H9 (cell line): Measurements from ENCODE around the gene CLK2. TPM values are rescaled to one million over a fixed set of nuclear protein-coding genes. Genes with fewer than 3 reads are reported as not detected.

Experiments used
- DNase-seq: peaks from one replicate; pipeline ENCODE4 v3.0.0-alpha.2; 2017
- H2AFZ ChIP-seq: one replicate; pipeline ENCODE4 v1.6.1; 2013; ENCODE audit warnings: mild to moderate bottlenecking, low read length, control low read depth, moderate library complexity
- H2AK5ac ChIP-seq: 2 replicates; pipeline ENCODE4 v1.6.1; 2013; ENCODE audit warnings: low read length, control low read depth, mixed read lengths; ENCODE audit not compliant: insufficient read length
- H2BK120ac ChIP-seq: one replicate; pipeline ENCODE4 v1.6.1; 2013; ENCODE audit warnings: low read depth, mild to moderate bottlenecking, low read length, control low read depth, inconsistent platforms; ENCODE audit not compliant: poor library complexity, severe bottlenecking
- H2BK12ac ChIP-seq: 2 replicates; pipeline ENCODE4 v1.6.1; 2013; ENCODE audit warnings: low read length, control low read depth, mixed read lengths, low read depth; ENCODE audit not compliant: insufficient read length
- H2BK15ac ChIP-seq: 2 replicates; pipeline ENCODE4 v1.6.1; 2013; ENCODE audit warnings: low read depth, low read length, control low read depth
- H2BK20ac ChIP-seq: one replicate; pipeline ENCODE4 v1.6.1; 2013; ENCODE audit warnings: low read depth, mild to moderate bottlenecking, low read length, control low read depth, inconsistent platforms; ENCODE audit not compliant: poor library complexity, severe bottlenecking
- H2BK5ac ChIP-seq: 2 replicates; pipeline ENCODE4 v1.6.1; 2013; ENCODE audit warnings: low read length, control low read depth, mixed read lengths; ENCODE audit not compliant: insufficient read length
- H3K14ac ChIP-seq: 2 replicates; pipeline ENCODE4 v1.6.1; 2013; ENCODE audit warnings: low read length, control low read depth; ENCODE audit not compliant: insufficient read depth
- H3K18ac ChIP-seq: 2 replicates; pipeline ENCODE4 v1.6.1; 2013; ENCODE audit warnings: low read depth, mild to moderate bottlenecking, mixed read lengths, low read length, control low read depth; ENCODE audit not compliant: insufficient read length
- H3K23ac ChIP-seq: 2 replicates; pipeline ENCODE4 v1.6.1; 2013; ENCODE audit warnings: low read length, control low read depth, mixed read lengths, low read depth; ENCODE audit not compliant: insufficient read length
- H3K23me2 ChIP-seq: 2 replicates; pipeline ENCODE4 v1.6.1; 2013; ENCODE audit warnings: low read depth, mild to moderate bottlenecking, mixed read lengths, low read length, control low read depth; ENCODE audit not compliant: insufficient read length, poor library complexity, severe bottlenecking
- H3K27ac ChIP-seq: 2 replicates; pipeline ENCODE4 v1.5.1; 2013; ENCODE audit warnings: low read length, control low read depth, mixed read lengths, low read depth; ENCODE audit not compliant: insufficient read length
- H3K27me3 ChIP-seq: 2 replicates; pipeline ENCODE4 v1.6.1; 2013; ENCODE audit warnings: low read length, control low read depth, inconsistent platforms; ENCODE audit not compliant: insufficient read depth
- H3K4ac ChIP-seq: 2 replicates; pipeline ENCODE4 v1.6.1; 2013; ENCODE audit warnings: low read depth, mild to moderate bottlenecking, control low read depth, inconsistent platforms, low read length, moderate library complexity
- H3K4me1 ChIP-seq: 2 replicates; pipeline ENCODE4 v1.6.1; 2013; ENCODE audit warnings: low read length, control low read depth, inconsistent platforms; ENCODE audit not compliant: insufficient read depth
- H3K4me2 ChIP-seq: 2 replicates; pipeline ENCODE4 v1.6.1; 2013; ENCODE audit warnings: low read length, control low read depth, mixed read lengths; ENCODE audit not compliant: insufficient read length, insufficient read depth
- H3K56ac ChIP-seq: 2 replicates; pipeline ENCODE4 v1.6.1; 2013; ENCODE audit warnings: low read depth, mild to moderate bottlenecking, mixed read lengths, low read length, control low read depth; ENCODE audit not compliant: insufficient read length
- H3K79me1 ChIP-seq: 2 replicates; pipeline ENCODE4 v1.6.1; 2013; ENCODE audit warnings: low read depth, mild to moderate bottlenecking, moderate library complexity, low read length, control low read depth, inconsistent platforms; ENCODE audit not compliant: insufficient read depth, poor library complexity, severe bottlenecking
- H3K79me2 ChIP-seq: 2 replicates; pipeline ENCODE4 v1.6.1; 2013; ENCODE audit warnings: low read length, control low read depth, inconsistent platforms; ENCODE audit not compliant: insufficient read depth
- H3K9ac ChIP-seq: 2 replicates; pipeline ENCODE4 v1.6.1; 2013; ENCODE audit warnings: low read length, control low read depth, mixed read lengths; ENCODE audit not compliant: insufficient read length; ENCODE audit errors: extremely low read depth
- H3K9me3 ChIP-seq: one replicate; pipeline ENCODE4 v1.6.1; 2013; ENCODE audit warnings: low read depth, low read length, inconsistent platforms; ENCODE audit not compliant: control insufficient read depth
- H3T11ph ChIP-seq: one replicate; pipeline ENCODE4 v1.6.1; 2013; ENCODE audit warnings: mild to moderate bottlenecking, low read length, control low read depth, inconsistent platforms
- H4K20me1 ChIP-seq: one replicate; pipeline ENCODE4 v1.6.1; 2013; ENCODE audit not compliant: control insufficient read depth, insufficient read length, insufficient read depth
- H4K5ac ChIP-seq: 2 replicates; pipeline ENCODE4 v1.6.1; 2013; ENCODE audit warnings: low read depth, mild to moderate bottlenecking, mixed read lengths, low read length, control low read depth; ENCODE audit not compliant: insufficient read length
- H4K8ac ChIP-seq: replicated peaks from 2 replicates; pipeline ENCODE4 v1.6.1; 2013; ENCODE audit warnings: low read length, control low read depth, mixed read lengths, low read depth; ENCODE audit not compliant: insufficient read length
- H4K91ac ChIP-seq: 2 replicates; pipeline ENCODE4 v1.6.1; 2013; ENCODE audit warnings: low read depth, mild to moderate bottlenecking, moderate library complexity, mixed read lengths, low read length, control low read depth; ENCODE audit not compliant: insufficient read length
- H3K27ac Mint-ChIP-seq, 3 experiments: 2 replicates in 2 of 3; 3 replicates in 1 of 3; pipeline ENCODE4 v1.8.0; 2020 to 2021; ENCODE audit warnings: mixed read lengths in 3 of 3, mild to moderate bottlenecking in 1 of 3, moderate library complexity in 1 of 3
- H3K27me3 Mint-ChIP-seq: 2 replicates; pipeline ENCODE4 v1.8.0; 2021; ENCODE audit warnings: low read depth, mild to moderate bottlenecking, moderate library complexity, mixed read lengths
- H3K36me3 Mint-ChIP-seq, 3 experiments: 2 replicates in 2 of 3; 3 replicates in 1 of 3; pipeline ENCODE4 v1.8.0; 2020 to 2021; ENCODE audit warnings: low read depth in 3 of 3, mixed read lengths in 3 of 3; ENCODE audit not compliant: insufficient read depth in 1 of 3
- H3K4me1 Mint-ChIP-seq, 2 experiments: 2 replicates each; pipeline ENCODE4 v1.8.0; 2020; ENCODE audit warnings: mixed read lengths in 2 of 2
- H3K4me3 Mint-ChIP-seq, 2 experiments: 2 replicates in 1 of 2; 3 replicates in 1 of 2; pipeline ENCODE4 v1.8.0; 2020 to 2021; ENCODE audit warnings: mild to moderate bottlenecking in 2 of 2, mixed read lengths in 2 of 2, moderate library complexity in 1 of 2
- H3K9me3 Mint-ChIP-seq, 2 experiments: 2 replicates in 1 of 2; 3 replicates in 1 of 2; pipeline ENCODE4 v1.8.0; 2020; ENCODE audit warnings: mild to moderate bottlenecking in 2 of 2, mixed read lengths in 2 of 2, moderate library complexity in 1 of 2
- WGBS: extraction: QIAGEN DNeasy Blood & Tissue Kit; methylation state at CpG from one replicate; pipeline ENCODE4 v1.1.7; 2013; ENCODE audit warnings: missing lambda C conversion rate, low lambda C conversion rate, mixed read lengths; ENCODE audit not compliant: insufficient read length; ENCODE audit errors: extremely low coverage; 5-methylcytosine and 5-hydroxymethylcytosine counted together
- total RNA-seq: library from RNA; stranded (reverse); gene quantifications from 2 replicates; pipeline ENCODE4 v1.2.1, GENCODE V29; 2021
- TF ChIP-seq, protein P1 (sequence below): fragments of 200-600 bp; sonication (generic); conservative IDR thresholded peaks from 3 replicates; pipeline ENCODE4 v1.8.0; 2021; ENCODE audit warnings: antibody characterized with exemption, mild to moderate bottlenecking

Gene CLK2
- total RNA-seq, 1 experiment from 2014 or later = 77.5 TPM

DNA sequence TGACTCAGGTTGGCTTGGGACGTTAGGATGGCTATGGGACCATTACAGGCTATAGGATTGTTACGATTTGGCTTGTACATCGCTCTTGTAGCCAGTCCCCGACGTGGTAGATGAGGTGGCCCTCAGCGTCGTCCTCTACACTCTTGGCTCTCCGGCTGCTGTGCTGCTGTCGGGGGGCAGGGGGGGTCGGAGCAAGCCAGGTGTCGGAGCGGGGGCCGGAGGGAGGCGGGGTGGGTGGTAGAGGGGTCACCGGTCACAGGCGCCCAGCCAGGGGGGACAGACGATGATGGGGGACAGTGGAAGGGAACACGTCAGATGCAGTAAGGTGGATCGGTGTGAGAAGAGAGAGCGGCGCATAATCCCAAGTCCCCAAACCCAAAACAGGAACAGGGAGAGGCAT is 4.7 kb downstream of the CLK2 start:
- no peak overlapping the region for H3K4me3 Mint-ChIP-seq
- no CpG with 5 or more reads among the region's 21 CpGs for WGBS

More for the DNA sequence above, 4.7 kb downstream of the CLK2 start:
- TF ChIP-seq, protein P1, sequence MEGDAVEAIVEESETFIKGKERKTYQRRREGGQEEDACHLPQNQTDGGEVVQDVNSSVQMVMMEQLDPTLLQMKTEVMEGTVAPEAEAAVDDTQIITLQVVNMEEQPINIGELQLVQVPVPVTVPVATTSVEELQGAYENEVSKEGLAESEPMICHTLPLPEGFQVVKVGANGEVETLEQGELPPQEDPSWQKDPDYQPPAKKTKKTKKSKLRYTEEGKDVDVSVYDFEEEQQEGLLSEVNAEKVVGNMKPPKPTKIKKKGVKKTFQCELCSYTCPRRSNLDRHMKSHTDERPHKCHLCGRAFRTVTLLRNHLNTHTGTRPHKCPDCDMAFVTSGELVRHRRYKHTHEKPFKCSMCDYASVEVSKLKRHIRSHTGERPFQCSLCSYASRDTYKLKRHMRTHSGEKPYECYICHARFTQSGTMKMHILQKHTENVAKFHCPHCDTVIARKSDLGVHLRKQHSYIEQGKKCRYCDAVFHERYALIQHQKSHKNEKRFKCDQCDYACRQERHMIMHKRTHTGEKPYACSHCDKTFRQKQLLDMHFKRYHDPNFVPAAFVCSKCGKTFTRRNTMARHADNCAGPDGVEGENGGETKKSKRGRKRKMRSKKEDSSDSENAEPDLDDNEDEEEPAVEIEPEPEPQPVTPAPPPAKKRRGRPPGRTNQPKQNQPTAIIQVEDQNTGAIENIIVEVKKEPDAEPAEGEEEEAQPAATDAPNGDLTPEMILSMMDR = no peak
- no peak overlapping the region for H2BK5ac ChIP-seq
- H3K23me2 ChIP-seq = peaks cover 6% of the 10 kb centered on the region
- no peak overlapping the region for H4K5ac ChIP-seq
- no peak overlapping the region for H3K18ac ChIP-seq
- no peaks in the 10 kb centered on the region for H3K27me3 Mint-ChIP-seq
- no peak overlapping the region for H2BK20ac ChIP-seq
- peaks cover 70 to 90% (median 86%) of the 10 kb centered on the region in 3 experiments; a peak in 6 of 7 replicates for H3K36me3 Mint-ChIP-seq
- H3K4me2 ChIP-seq = no peak overlapping the region
- no peak overlapping the region for H2AFZ ChIP-seq
- DNase-seq = no peak
- H4K91ac ChIP-seq = no peak overlapping the region
- H3K27ac Mint-ChIP-seq = no peak overlapping the region
- H2AK5ac ChIP-seq = no peak overlapping the region
- no peaks in the 10 kb centered on the region for H3K27me3 ChIP-seq
- H4K20me1 ChIP-seq = no peaks in the 10 kb centered on the region
- H3K14ac ChIP-seq = no peak overlapping the region
- no peak overlapping the region for H3T11ph ChIP-seq
- peaks cover 11% of the 10 kb centered on the region for H3K79me2 ChIP-seq
- H3K9me3 Mint-ChIP-seq = no peaks in the 10 kb centered on the region
- H3K9me3 ChIP-seq = no peaks in the 10 kb centered on the region
- H3K27ac ChIP-seq = no peak overlapping the region
- H3K56ac ChIP-seq = no peak overlapping the region
- no peak overlapping the region for H3K4ac ChIP-seq
- peaks cover 4% of the 10 kb centered on the region for H3K4me1 ChIP-seq
- no peak overlapping the region for H2BK12ac ChIP-seq
- H2BK15ac ChIP-seq = no peak overlapping the region
- H3K4me1 Mint-ChIP-seq = peaks cover 4 to 15% of the 10 kb centered on the region in 2 experiments
- H2BK120ac ChIP-seq = no peak overlapping the region
- no peak overlapping the region for H3K9ac ChIP-seq
- H3K23ac ChIP-seq = no peak overlapping the region
- H4K8ac ChIP-seq = no peak overlapping the region
- peaks cover 4% of the 10 kb centered on the region for H3K79me1 ChIP-seq
